Type B pancreatic cell (in vitro differentiated cells): ENCODE data around the gene CRIP3. TPM values are rescaled to one million over a fixed set of nuclear protein-coding genes. Genes with fewer than 3 reads are reported as not detected.
A peak's percentile ranks its signal among the peaks of the same experiment; 100 is the strongest.

Experiments
- DNase-seq: peaks from one replicate; pipeline ENCODE4 v3.0.0; 2021; ENCODE audit warnings: mixed read lengths; ENCODE audit not compliant: unreplicated experiment; ENCODE audit errors: extremely low spot score
- H3K27ac Mint-ChIP-seq: 2 replicates; pipeline ENCODE4 v1.8.0; 2021; ENCODE audit warnings: mild to moderate bottlenecking, mixed read lengths
- H3K27me3 Mint-ChIP-seq: 2 replicates; pipeline ENCODE4 v1.8.0; 2021; ENCODE audit warnings: mixed read lengths
- H3K36me3 Mint-ChIP-seq: 2 replicates; pipeline ENCODE4 v1.8.0; 2021; ENCODE audit warnings: mixed read lengths
- H3K4me1 Mint-ChIP-seq: one replicate; pipeline ENCODE4 v1.8.0; 2021; ENCODE audit warnings: mixed read lengths; ENCODE audit not compliant: unreplicated experiment
- H3K4me3 Mint-ChIP-seq: 2 replicates; pipeline ENCODE4 v1.8.0; 2021; ENCODE audit warnings: mild to moderate bottlenecking, mixed read lengths
- H3K9me3 Mint-ChIP-seq: 2 replicates; pipeline ENCODE4 v1.8.0; 2021; ENCODE audit warnings: mixed read lengths
- total RNA-seq: library from RNA; stranded (reverse); gene quantifications from 2 replicates; pipeline ENCODE4 v1.2.1, GENCODE V29; 2021; ENCODE audit warnings: low replicate concordance
- TF ChIP-seq, protein P1 (sequence below): fragments of 200-600 bp; sonication (generic); conservative IDR thresholded peaks from 2 replicates; pipeline ENCODE4 v1.5.0; 2021; ENCODE audit warnings: antibody characterized with exemption, mild to moderate bottlenecking

The CRIP3 gene
- total RNA-seq, 1 donor from 2014 or later, result 2.9 TPM

DNA sequence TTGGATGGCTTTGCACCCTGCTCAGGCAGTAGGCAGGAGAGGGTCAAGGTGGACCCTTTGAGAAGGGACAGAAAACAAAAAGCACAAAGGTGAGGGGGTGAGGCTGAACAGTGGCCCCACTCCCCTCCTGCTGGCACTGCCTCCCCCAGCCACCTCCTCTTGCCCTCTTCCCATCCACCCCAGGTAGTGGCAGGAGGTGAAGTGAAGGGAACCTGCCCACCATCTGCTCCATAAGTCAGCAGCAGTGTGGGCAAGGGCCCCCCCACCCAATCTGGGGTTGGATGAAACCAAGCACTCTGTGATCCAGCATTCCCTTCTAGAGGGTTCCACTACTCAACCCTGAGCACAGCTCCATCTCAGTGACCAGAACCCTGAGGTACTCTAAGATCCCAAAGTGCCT lies 36.7 kb downstream of the CRIP3 start:
- Mint-ChIP-seq H3K9me3 (no peaks in the 10 kb centered on the region), H3K36me3 (no peaks in the 10 kb centered on the region), H3K27ac (no peak overlapping the region), H3K4me3 (no peak overlapping the region), H3K27me3 (peaks cover 62% of the 10 kb centered on the region), H3K4me1 (peaks cover 42% of the 10 kb centered on the region)
- DNase-seq, result no peak
- TF ChIP-seq, protein P1, sequence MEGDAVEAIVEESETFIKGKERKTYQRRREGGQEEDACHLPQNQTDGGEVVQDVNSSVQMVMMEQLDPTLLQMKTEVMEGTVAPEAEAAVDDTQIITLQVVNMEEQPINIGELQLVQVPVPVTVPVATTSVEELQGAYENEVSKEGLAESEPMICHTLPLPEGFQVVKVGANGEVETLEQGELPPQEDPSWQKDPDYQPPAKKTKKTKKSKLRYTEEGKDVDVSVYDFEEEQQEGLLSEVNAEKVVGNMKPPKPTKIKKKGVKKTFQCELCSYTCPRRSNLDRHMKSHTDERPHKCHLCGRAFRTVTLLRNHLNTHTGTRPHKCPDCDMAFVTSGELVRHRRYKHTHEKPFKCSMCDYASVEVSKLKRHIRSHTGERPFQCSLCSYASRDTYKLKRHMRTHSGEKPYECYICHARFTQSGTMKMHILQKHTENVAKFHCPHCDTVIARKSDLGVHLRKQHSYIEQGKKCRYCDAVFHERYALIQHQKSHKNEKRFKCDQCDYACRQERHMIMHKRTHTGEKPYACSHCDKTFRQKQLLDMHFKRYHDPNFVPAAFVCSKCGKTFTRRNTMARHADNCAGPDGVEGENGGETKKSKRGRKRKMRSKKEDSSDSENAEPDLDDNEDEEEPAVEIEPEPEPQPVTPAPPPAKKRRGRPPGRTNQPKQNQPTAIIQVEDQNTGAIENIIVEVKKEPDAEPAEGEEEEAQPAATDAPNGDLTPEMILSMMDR, result no peak

DNA sequence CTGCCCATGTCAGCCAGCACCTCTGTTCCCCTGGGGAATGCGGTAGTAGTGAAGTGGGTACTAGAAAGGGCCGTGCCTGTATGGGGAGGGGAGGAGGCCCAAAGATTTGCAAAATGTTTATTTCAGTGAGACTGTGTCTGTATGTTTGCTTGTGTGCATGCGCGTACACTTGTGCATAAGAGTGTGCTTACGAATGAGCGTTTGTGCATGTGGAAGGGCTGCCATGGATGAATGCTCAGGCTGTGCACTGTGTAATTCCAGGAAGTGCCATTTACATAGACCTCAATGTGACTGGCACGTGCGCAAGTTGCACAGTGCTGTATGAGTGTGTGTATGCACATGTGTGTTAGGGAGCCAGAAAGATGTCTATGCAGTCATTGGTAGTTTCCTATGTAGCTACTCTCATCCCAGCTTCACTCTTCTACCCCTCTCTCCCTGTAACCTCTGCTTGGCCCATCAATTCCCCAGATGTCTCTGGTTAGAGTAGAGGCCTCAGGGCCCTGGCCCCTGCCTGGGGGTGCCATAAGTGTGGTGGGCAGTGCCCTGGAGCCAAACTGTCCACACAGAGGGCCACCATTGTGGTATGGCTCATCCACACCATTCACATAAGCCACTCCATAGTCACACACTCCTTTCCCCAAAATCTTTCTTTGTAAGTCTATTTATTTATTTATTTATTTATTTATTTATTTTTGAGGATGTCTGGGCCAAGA lies 37.4 kb downstream of the CRIP3 start:
- no peak for DNase-seq
- Mint-ChIP-seq H3K36me3 (no peaks in the 10 kb centered on the region), H3K9me3 (no peaks in the 10 kb centered on the region), H3K27ac (no peak overlapping the region), H3K4me1 (peaks cover 42% of the 10 kb centered on the region), H3K27me3 (peaks cover 55% of the 10 kb centered on the region), H3K4me3 (no peak overlapping the region)
- TF ChIP-seq, protein P1, result no peak

DNA sequence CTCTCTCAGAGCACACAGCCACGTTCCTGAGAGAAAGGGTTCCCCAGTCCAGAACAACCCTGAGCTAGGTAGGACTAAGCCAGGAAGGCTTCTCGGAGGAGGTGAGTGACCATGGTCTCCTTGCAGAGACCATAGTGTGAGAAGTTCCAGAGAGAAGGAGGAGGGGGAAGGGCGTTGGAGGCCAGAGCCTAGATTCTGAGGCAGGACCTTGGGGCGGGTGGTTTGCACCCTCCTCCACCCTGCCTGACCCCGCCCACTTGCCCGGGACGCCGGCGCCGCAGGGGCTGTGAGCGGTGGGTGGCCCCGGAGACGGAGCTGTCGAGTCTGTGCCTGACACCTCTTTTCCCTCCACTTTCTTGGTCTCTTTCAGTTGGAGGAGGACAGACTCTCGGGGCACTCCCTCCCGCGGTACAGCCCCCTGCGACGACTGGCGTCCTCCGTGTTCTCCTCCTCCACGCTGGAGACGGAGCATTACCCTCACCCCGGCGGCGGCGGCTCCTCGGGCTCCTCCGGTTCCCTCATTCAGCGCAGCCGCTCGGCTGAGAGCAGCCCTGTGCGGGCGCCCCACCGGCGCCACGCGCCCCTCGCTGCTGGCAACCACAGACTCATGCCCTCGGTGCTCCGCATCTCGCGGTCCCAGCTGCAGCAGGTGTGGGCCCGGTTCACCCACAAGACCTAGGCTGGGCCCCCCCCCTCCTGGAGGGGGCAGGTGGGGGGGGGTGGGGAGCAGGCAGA lies 39.2 kb downstream of the CRIP3 start:
- DNase-seq, result no peak
- Mint-ChIP-seq H3K36me3 (no peaks in the 10 kb centered on the region), H3K4me3 (peak overlapping the region; percentile 44), H3K27me3 (peaks cover 44% of the 10 kb centered on the region), H3K9me3 (no peaks in the 10 kb centered on the region), H3K4me1 (peaks cover 38% of the 10 kb centered on the region), H3K27ac (no peak overlapping the region)
- TF ChIP-seq, protein P1, result no peak

DNA sequence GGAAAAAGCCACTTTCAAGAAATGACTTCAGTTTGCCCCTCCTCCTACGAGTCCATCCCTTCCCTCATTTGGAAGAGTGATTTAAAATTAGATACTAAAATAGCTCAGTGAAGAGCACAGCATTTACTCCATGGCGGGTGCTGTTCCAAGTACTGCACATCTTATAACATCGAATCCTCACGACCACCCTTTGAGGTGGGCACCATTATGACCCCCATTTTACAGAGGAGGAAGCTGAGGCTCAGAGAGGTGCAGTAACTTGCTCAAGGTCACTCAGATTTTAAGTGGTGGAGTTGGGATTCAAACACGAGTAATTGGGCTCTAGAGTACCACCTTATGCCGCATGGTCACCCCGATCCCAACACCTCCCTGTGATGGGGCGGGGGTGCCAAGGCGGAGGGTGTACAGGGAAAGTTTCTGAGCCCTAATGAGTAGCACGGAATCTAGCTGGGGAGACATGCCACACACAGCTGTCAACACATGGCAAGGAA lies 39.8 kb downstream of the CRIP3 start:
- Mint-ChIP-seq H3K9me3 (no peaks in the 10 kb centered on the region), H3K27ac (no peak overlapping the region), H3K4me3 (peak overlapping the region; percentile 44), H3K4me1 (peaks cover 38% of the 10 kb centered on the region), H3K27me3 (peaks cover 39% of the 10 kb centered on the region), H3K36me3 (no peaks in the 10 kb centered on the region)
- TF ChIP-seq, protein P1, result no peak
- no peak for DNase-seq

DNA sequence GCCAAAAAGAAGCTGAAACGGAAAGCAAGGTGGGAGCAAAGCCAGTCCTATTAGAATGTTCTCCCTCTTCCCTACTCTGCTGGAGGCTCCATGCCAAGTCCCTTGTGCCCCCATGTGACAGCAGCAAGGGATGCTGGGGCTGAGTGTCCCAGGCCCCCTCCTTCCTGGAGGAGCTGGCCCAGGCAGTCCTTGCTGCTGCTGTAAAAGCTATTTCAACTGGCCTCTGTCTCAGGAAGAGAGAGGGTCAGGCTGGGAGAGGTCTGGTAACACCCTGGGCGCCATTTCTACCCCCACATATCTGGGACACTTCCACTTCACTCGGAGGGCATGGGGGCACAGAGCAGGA lies 40.3 kb downstream of the CRIP3 start:
- TF ChIP-seq, protein P1, result no peak
- Mint-ChIP-seq H3K9me3 (no peaks in the 10 kb centered on the region), H3K36me3 (no peaks in the 10 kb centered on the region), H3K4me1 (peaks cover 43% of the 10 kb centered on the region), H3K4me3 (no peak overlapping the region), H3K27ac (no peak overlapping the region), H3K27me3 (peaks cover 38% of the 10 kb centered on the region)
- no peak for DNase-seq
